HCT116 (cell line): ENCODE measurements around the gene KCNK3. TPM values are rescaled to one million over a fixed set of nuclear protein-coding genes. Genes with fewer than 3 reads are reported as not detected.
"Not testable (repeated sequence)": the region's sequence is repeated elsewhere in the genome, so short reads cannot be mapped to it uniquely, and the experiment has no call there.

Experiments
- ATAC-seq: fragments of 200-7000 bp; cut with Tn5 transposase; 2 replicates; pipeline ENCODE4 v1.9.1; 2020; ENCODE audit warnings: mild to moderate bottlenecking, moderate library complexity
- BruUV-seq: library from RNA; stranded (reverse); fragments of 400-500 nt; replicated peaks from 2 replicates; lab custom pipeline; 2021; lab: Mats Ljungman, UMichigan
- CTCF ChIA-PET: fragments of 300-600 bp; sonication (Branson Sonifier 250); formaldehyde crosslinking; loops from one replicate; lab custom pipeline; 2021; ENCODE audit warnings: antibody characterized with exemption; lab: Charles Lee
- POLR2A ChIA-PET: fragments of 300-600, 350-600 bp; sonication (Branson Sonifier 250); formaldehyde crosslinking; loops from one replicate; lab custom pipeline; 2021; ENCODE audit warnings: antibody characterized with exemption; lab: Charles Lee
- RAD21 ChIA-PET, 2 experiments: fragments of 300-600 bp; sonication (Branson Sonifier 250); formaldehyde crosslinking; loops; one replicate each; lab custom pipeline; 2023; ENCODE audit warnings: low total read pairs in 2 of 2; ENCODE audit not compliant: uncharacterized antibody in 2 of 2, unreplicated experiment in 2 of 2, low non-redundant PET in 1 of 2; lab: Charles Lee
- DNase-seq: peaks from one replicate; pipeline ENCODE4 v3.0.0-alpha.2; 2010; ENCODE audit warnings: low read depth, low spot score
- H2AFZ ChIP-seq: fragments of 200-600 bp; shearing (Covaris generic), sonication (generic); 2 replicates; pipeline ENCODE4 v1.6.1; 2017; ENCODE audit warnings: low read depth, mixed run types, mixed read lengths, antibody characterized with exemption, low read length; ENCODE audit not compliant: poor library complexity, severe bottlenecking
- H3K27ac ChIP-seq: 2 replicates; pipeline ENCODE4 v1.5.1; 2012; ENCODE audit warnings: low read depth, low read length
- H3K27me3 ChIP-seq: fragments of 200-600 bp; sonication (generic); 2 replicates; pipeline ENCODE4 v1.6.1; 2016; ENCODE audit warnings: mixed run types, low read length, mixed read lengths; ENCODE audit not compliant: insufficient read depth
- H3K36me3 ChIP-seq, 2 experiments: fragments of 200-500 bp in 1 of 2; fragments of 200-600 bp in 1 of 2; sonication (Bioruptor generic) in 1 of 2; sonication (generic) in 1 of 2; 2 replicates each; pipeline versions ENCODE4 v1.5.1 to v1.6.1; 2014 to 2016; ENCODE audit warnings: low read length in 2 of 2, inconsistent platforms in 1 of 2, mixed read lengths in 1 of 2, mixed run types in 1 of 2; ENCODE audit not compliant: insufficient read depth in 2 of 2, control insufficient read depth in 1 of 2
- H3K4me1 ChIP-seq, 2 experiments: fragments of 200-600 bp in 1 of 2; sonication (generic) in 1 of 2; 2 replicates each; pipeline versions ENCODE4 v1.5.1 to v1.6.1; 2012 to 2017; ENCODE audit warnings: low read length in 2 of 2, inconsistent platforms in 1 of 2, mild to moderate bottlenecking in 1 of 2, mixed read lengths in 1 of 2, mixed run types in 1 of 2, moderate library complexity in 1 of 2; ENCODE audit not compliant: insufficient read depth in 2 of 2, control insufficient read depth in 1 of 2
- H3K4me2 ChIP-seq: fragments of 200-600 bp; sonication (generic); 2 replicates; pipeline ENCODE4 v1.6.1; 2017; ENCODE audit warnings: mixed run types, low read length, mixed read lengths
- H3K4me3 ChIP-seq, 2 experiments: fragments of 200-600 bp in 1 of 2; sonication (generic) in 1 of 2; replicated peaks in 1 of 2; 2 replicates each; pipeline ENCODE4 v1.5.1; 2011 to 2016; ENCODE audit warnings: low read length in 2 of 2, control low read depth in 1 of 2, low read depth in 1 of 2, mild to moderate bottlenecking in 1 of 2, mixed read lengths in 1 of 2, mixed run types in 1 of 2
- H3K79me2 ChIP-seq: fragments of 200-600 bp; sonication (generic); 2 replicates; pipeline ENCODE4 v1.6.1; 2017; ENCODE audit warnings: mild to moderate bottlenecking, mixed run types, low read length, moderate library complexity, mixed read lengths; ENCODE audit not compliant: insufficient read depth
- H3K9ac ChIP-seq: fragments of 200-600 bp; sonication (generic); 2 replicates; pipeline ENCODE4 v1.6.1; 2016; ENCODE audit warnings: low read length, mixed read lengths
- H3K9me2 ChIP-seq: fragments of 200-600 bp; sonication (generic), shearing (Covaris generic); 2 replicates; pipeline ENCODE4 v1.6.1; 2017; ENCODE audit warnings: mixed run types, mild to moderate bottlenecking, moderate library complexity; ENCODE audit not compliant: insufficient read depth
- H3K9me3 ChIP-seq, 2 experiments: fragments of 200-500 bp in 1 of 2; fragments of 200-600 bp in 1 of 2; sonication (Bioruptor generic) in 1 of 2; sonication (generic) in 1 of 2; 2 replicates each; pipeline ENCODE4 v1.6.1; 2014 to 2017; ENCODE audit warnings: low read length in 2 of 2, mixed read lengths in 2 of 2, inconsistent platforms in 1 of 2, low read depth in 1 of 2, mild to moderate bottlenecking in 1 of 2, mixed run types in 1 of 2, moderate library complexity in 1 of 2; ENCODE audit not compliant: control insufficient read depth in 1 of 2, insufficient read depth in 1 of 2
- H4K20me1 ChIP-seq: fragments of 200-600 bp; sonication (generic), shearing (Covaris generic); 2 replicates; pipeline ENCODE4 v1.6.1; 2017; ENCODE audit warnings: mixed run types, mild to moderate bottlenecking, moderate library complexity; ENCODE audit not compliant: insufficient read depth
- EGR1 ChIP-seq: IDR thresholded peaks from 2 replicates; pipeline ENCODE4 v1.6.1; 2012; ENCODE audit warnings: low read depth
- ELF1 ChIP-seq: IDR thresholded peaks from 2 replicates; pipeline ENCODE4 v1.6.1; 2012; ENCODE audit warnings: low read depth, borderline replicate concordance
- EZH2 ChIP-seq: fragments of 200-600 bp; sonication (generic); IDR thresholded peaks from 2 replicates; pipeline ENCODE4 v1.6.1; 2017; ENCODE audit warnings: antibody characterized with exemption, mixed run types
- EZH2phosphoT487 ChIP-seq: fragments of 200-600 bp; IDR thresholded peaks from 2 replicates; pipeline ENCODE4 v1.6.1; 2018; ENCODE audit warnings: antibody characterized with exemption, borderline replicate concordance
- FOSL1 ChIP-seq: IDR thresholded peaks from 2 replicates; pipeline ENCODE4 v1.6.1; 2012; ENCODE audit warnings: low read depth
- JUND ChIP-seq: IDR thresholded peaks from 2 replicates; pipeline ENCODE4 v1.6.1; 2012
- POLR2AphosphoS5 ChIP-seq: IDR thresholded peaks from 2 replicates; pipeline ENCODE4 v1.6.1; 2011; ENCODE audit warnings: mild to moderate bottlenecking, low read depth, low read length, moderate library complexity
- SIN3A ChIP-seq: IDR thresholded peaks from 2 replicates; pipeline ENCODE4 v1.6.1; 2012; ENCODE audit warnings: low read depth
- SP1 ChIP-seq: IDR thresholded peaks from 2 replicates; pipeline ENCODE4 v1.6.1; 2012; ENCODE audit warnings: low read depth
- intact Hi-C: fragments of 100-400 bp; cut with micrococcal nuclease; formaldehyde crosslinking; loops from 2 replicates; pipeline ENCODE4 v1.10.0; 2022
- total RNA-seq: library from RNA; stranded (reverse); gene quantifications from one replicate; pipeline ENCODE4 v1.2.1, GENCODE V29; 2021; ENCODE audit not compliant: unreplicated experiment
- TF ChIP-seq, protein P1 (sequence below): IDR thresholded peaks from 2 replicates; pipeline ENCODE4 v1.6.1; 2011; ENCODE audit warnings: mild to moderate bottlenecking, low read length, moderate library complexity; ENCODE audit not compliant: insufficient replicate concordance; ENCODE audit errors: extremely low read depth
- TF ChIP-seq, protein P2 (sequence below): IDR thresholded peaks from 2 replicates; pipeline ENCODE4 v1.6.1; 2012
- TF ChIP-seq, protein P3 (sequence below), 3 experiments: fragments of 200-600 bp in 1 of 3; sonication (generic) in 1 of 3; IDR thresholded peaks in 2 of 3; conservative IDR thresholded peaks in 1 of 3; 2 replicates each; pipeline ENCODE4 v1.5.1; 2012 to 2017; ENCODE audit warnings: low read depth in 2 of 3, low read length in 2 of 3, antibody characterized with exemption in 1 of 3, borderline replicate concordance in 1 of 3, control low read depth in 1 of 3, mild to moderate bottlenecking in 1 of 3, mixed read lengths in 1 of 3, mixed run types in 1 of 3, moderate library complexity in 1 of 3; ENCODE audit not compliant: insufficient read depth in 1 of 3

The KCNK3 gene
- total RNA-seq, 1 experiment from 2014 or later = 0.71 TPM

DNA sequence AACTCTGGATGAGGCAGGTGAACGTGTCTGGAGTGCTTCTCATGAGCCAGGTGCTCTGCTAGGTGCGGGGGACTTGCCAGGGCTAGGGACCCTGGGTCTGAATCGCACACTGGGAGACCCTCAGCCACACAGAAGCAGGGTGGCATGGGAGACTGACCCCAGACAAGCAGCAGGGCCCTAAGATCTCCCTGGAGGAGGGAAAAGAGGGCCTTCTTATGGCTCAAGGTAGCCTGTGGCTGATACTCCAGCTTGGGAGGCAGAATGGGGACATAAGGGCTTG, 38.5 kb upstream of the KCNK3 start (continued):
- TF ChIP-seq, protein P1, sequence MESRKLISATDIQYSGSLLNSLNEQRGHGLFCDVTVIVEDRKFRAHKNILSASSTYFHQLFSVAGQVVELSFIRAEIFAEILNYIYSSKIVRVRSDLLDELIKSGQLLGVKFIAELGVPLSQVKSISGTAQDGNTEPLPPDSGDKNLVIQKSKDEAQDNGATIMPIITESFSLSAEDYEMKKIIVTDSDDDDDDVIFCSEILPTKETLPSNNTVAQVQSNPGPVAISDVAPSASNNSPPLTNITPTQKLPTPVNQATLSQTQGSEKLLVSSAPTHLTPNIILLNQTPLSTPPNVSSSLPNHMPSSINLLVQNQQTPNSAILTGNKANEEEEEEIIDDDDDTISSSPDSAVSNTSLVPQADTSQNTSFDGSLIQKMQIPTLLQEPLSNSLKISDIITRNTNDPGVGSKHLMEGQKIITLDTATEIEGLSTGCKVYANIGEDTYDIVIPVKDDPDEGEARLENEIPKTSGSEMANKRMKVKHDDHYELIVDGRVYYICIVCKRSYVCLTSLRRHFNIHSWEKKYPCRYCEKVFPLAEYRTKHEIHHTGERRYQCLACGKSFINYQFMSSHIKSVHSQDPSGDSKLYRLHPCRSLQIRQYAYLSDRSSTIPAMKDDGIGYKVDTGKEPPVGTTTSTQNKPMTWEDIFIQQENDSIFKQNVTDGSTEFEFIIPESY = no peak
- no peak for TF ChIP-seq POLR2AphosphoS5
- TF ChIP-seq ELF1 = no peak
- TF ChIP-seq JUND = no peak

DNA sequence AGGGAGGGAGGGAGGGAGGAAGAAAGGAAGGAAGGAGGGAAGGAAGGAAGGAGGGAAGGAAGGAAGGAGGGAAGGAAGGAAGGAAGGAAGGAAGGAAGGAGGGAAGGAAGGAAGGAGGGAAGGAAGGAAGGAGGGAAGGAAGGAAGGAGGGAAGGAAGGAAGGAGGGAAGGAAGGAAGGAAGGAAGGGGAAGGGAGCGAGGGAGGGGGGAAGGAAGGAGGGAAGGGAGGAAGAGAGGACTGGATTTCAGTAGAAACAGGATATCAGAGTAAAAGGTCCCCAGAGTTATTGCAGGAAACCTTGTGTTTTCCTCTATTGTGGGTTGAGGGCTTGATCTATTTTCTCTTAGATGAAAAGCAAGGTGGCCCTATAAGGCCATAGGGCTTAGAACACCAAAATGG, 37.4 kb upstream of the KCNK3 start:
- H3K36me3 ChIP-seq, H3K79me2 ChIP-seq, H3K4me3 ChIP-seq, H3K9me3 ChIP-seq, BruUV-seq, H3K9me2 ChIP-seq, ATAC-seq, RAD21 ChIA-PET, H3K4me2 ChIP-seq, POLR2A ChIA-PET, H3K4me1 ChIP-seq, intact Hi-C loops, CTCF ChIA-PET, H3K27ac ChIP-seq, H3K27me3 ChIP-seq, DNase-seq, H4K20me1 ChIP-seq, H3K9ac ChIP-seq, H2AFZ ChIP-seq: not testable (repeated sequence)

DNA sequence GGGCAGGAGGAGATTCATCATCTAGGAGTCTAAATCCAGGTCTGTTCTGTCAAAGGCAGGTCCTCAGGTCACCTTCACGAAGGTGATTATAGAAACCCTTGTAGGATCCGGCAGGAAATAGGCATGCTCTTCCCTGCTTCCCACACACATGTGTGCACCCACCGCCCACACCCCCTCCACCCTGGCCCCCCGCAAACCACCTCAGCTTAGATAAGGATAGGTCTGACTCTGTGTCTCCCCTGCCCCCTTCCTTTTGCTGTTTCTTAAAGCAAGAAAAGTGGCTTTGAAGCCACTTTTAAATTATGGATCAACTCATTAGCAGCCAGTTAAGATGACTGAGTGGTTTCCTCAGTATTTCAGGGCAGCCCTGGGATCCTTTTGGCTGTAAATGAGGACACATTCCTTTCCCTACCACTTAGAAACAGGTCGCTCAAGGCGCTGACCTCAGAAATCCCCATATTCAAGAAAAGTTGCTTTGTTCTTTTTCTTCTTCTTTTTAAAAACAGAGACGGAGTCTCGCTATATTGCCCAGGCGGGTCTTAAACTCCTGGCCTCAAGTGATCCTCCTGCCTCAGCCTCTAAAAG, 36.8 kb upstream of the KCNK3 start:
- no peak overlapping the region for H3K9ac ChIP-seq
- H3K4me1 ChIP-seq = no peaks in the 10 kb centered on the region
- H3K9me3 ChIP-seq = peaks cover 12 to 14% of the 10 kb centered on the region in 2 experiments; a peak in 3 of 4 replicates
- no peaks in the 10 kb centered on the region for H3K9me2 ChIP-seq
- no peaks in the 10 kb centered on the region for H4K20me1 ChIP-seq
- CTCF ChIA-PET = no interaction called here
- intact Hi-C loops = no loop called here
- no TSS peak for BruUV-seq
- POLR2A ChIA-PET = no interaction called here
- no peak overlapping the region for H2AFZ ChIP-seq
- no peak overlapping the region for H3K4me3 ChIP-seq
- no peak for DNase-seq
- peaks cover 4% of the 10 kb centered on the region; the same call in 1 of the 2 replicates for H3K27me3 ChIP-seq
- no peaks in the 10 kb centered on the region for H3K79me2 ChIP-seq
- ATAC-seq = no peak
- no peaks in the 10 kb centered on the region for H3K36me3 ChIP-seq
- RAD21 ChIA-PET = no interaction called here
- no peak overlapping the region for H3K4me2 ChIP-seq
- H3K27ac ChIP-seq = no peak overlapping the region
- TF ChIP-seq EZH2phosphoT487 (no peak), SIN3A (no peak), FOSL1 (no peak), EGR1 (no peak), SP1 (no peak), POLR2AphosphoS5 (no peak), ELF1 (no peak), JUND (no peak), EZH2 (no peak)
- TF ChIP-seq, protein P2, sequence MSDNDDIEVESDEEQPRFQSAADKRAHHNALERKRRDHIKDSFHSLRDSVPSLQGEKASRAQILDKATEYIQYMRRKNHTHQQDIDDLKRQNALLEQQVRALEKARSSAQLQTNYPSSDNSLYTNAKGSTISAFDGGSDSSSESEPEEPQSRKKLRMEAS = no peak
- TF ChIP-seq, protein P3, sequence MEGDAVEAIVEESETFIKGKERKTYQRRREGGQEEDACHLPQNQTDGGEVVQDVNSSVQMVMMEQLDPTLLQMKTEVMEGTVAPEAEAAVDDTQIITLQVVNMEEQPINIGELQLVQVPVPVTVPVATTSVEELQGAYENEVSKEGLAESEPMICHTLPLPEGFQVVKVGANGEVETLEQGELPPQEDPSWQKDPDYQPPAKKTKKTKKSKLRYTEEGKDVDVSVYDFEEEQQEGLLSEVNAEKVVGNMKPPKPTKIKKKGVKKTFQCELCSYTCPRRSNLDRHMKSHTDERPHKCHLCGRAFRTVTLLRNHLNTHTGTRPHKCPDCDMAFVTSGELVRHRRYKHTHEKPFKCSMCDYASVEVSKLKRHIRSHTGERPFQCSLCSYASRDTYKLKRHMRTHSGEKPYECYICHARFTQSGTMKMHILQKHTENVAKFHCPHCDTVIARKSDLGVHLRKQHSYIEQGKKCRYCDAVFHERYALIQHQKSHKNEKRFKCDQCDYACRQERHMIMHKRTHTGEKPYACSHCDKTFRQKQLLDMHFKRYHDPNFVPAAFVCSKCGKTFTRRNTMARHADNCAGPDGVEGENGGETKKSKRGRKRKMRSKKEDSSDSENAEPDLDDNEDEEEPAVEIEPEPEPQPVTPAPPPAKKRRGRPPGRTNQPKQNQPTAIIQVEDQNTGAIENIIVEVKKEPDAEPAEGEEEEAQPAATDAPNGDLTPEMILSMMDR (IDR thresholded peaks at IDR 0.05 in 2 of 3, conservative IDR thresholded peaks at IDR 0.05 in 1 of 3; ENCODE audit: borderline replicate concordance in 1 of 3, insufficient read depth in 1 of 3, low read depth in 2 of 3, low read length in 2 of 3) = no peak
